HEK293 (cell line): Measurements from ENCODE around the gene KIF22.

Experiments
- TCF7L2 ChIP-seq: IDR thresholded peaks from 2 replicates; pipeline ENCODE4 v1.6.1; 2011; ENCODE audit warnings: low read depth, mild to moderate bottlenecking, inconsistent platforms, low read length, moderate library complexity, borderline replicate concordance
- ZNF138 ChIP-seq: fragments of 450-650 bp; formaldehyde crosslinking; IDR thresholded peaks from 2 replicates; pipeline ENCODE4 v1.5.1; 2016; ENCODE audit warnings: missing biosample characterization, missing genetic modification characterization, borderline replicate concordance
- ZSCAN30 ChIP-seq: fragments of 450-650 bp; IDR thresholded peaks from 2 replicates; pipeline ENCODE4 v1.5.1; 2018; ENCODE audit warnings: missing biosample characterization, mild to moderate bottlenecking, missing genetic modification characterization, moderate library complexity
- TF ChIP-seq, protein P1 (sequence below): fragments of 450-650 bp; formaldehyde crosslinking; IDR thresholded peaks from 2 replicates; pipeline ENCODE4 v1.5.1; 2016; ENCODE audit warnings: missing biosample characterization, missing genetic modification characterization
- TF ChIP-seq, protein P2 (sequence below): fragments of 450-650 bp; formaldehyde crosslinking; IDR thresholded peaks from 2 replicates; pipeline ENCODE4 v1.5.1; 2016; ENCODE audit warnings: missing biosample characterization, missing genetic modification characterization
- TF ChIP-seq, protein P3 (sequence below): fragments of 450-650 bp; formaldehyde crosslinking; IDR thresholded peaks from 2 replicates; pipeline ENCODE4 v1.5.1; 2016; ENCODE audit warnings: missing biosample characterization, missing genetic modification characterization
- TF ChIP-seq, protein P4 (sequence below): fragments of 450-650 bp; formaldehyde crosslinking; IDR thresholded peaks from 2 replicates; pipeline ENCODE4 v1.5.1; 2016; ENCODE audit warnings: missing biosample characterization, missing genetic modification characterization

DNA sequence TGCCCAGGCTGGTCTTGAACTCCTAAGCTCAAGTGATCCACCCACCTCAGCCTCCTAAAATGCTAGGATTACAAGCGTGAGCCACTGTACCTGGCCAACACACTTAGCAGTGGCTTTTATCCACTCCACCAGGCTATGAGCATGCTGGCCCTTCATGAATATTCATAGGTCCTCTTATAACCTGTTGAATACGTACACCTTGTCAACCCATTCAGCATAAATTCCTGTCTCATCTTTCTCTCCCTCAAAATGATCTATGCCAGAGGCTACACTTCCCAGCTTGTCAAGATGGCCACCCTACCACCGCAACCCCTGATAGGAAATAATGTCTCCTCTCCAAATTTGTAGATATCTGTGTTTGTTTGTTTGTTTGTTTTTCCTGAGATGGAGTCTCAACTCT is 23.5 kb upstream of the KIF22 start:
- TF ChIP-seq, protein P1, sequence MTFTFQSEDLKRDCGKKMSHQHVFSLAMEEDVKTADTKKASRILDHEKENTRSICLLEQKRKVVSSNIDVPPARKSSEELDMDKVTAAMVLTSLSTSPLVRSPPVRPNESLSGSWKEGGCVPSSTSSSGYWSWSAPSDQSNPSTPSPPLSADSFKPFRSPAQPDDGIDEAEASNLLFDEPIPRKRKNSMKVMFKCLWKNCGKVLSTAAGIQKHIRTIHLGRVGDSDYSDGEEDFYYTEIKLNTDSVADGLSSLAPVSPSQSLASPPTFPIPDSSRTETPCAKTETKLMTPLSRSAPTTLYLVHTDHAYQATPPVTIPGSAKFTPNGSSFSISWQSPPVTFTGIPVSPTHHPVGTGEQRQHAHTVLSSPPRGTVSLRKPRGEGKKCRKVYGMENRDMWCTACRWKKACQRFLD (tag by site-specific recombination), result no peak
- TF ChIP-seq, protein P2, sequence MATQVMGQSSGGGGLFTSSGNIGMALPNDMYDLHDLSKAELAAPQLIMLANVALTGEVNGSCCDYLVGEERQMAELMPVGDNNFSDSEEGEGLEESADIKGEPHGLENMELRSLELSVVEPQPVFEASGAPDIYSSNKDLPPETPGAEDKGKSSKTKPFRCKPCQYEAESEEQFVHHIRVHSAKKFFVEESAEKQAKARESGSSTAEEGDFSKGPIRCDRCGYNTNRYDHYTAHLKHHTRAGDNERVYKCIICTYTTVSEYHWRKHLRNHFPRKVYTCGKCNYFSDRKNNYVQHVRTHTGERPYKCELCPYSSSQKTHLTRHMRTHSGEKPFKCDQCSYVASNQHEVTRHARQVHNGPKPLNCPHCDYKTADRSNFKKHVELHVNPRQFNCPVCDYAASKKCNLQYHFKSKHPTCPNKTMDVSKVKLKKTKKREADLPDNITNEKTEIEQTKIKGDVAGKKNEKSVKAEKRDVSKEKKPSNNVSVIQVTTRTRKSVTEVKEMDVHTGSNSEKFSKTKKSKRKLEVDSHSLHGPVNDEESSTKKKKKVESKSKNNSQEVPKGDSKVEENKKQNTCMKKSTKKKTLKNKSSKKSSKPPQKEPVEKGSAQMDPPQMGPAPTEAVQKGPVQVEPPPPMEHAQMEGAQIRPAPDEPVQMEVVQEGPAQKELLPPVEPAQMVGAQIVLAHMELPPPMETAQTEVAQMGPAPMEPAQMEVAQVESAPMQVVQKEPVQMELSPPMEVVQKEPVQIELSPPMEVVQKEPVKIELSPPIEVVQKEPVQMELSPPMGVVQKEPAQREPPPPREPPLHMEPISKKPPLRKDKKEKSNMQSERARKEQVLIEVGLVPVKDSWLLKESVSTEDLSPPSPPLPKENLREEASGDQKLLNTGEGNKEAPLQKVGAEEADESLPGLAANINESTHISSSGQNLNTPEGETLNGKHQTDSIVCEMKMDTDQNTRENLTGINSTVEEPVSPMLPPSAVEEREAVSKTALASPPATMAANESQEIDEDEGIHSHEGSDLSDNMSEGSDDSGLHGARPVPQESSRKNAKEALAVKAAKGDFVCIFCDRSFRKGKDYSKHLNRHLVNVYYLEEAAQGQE, result no peak
- TF ChIP-seq, protein P3, sequence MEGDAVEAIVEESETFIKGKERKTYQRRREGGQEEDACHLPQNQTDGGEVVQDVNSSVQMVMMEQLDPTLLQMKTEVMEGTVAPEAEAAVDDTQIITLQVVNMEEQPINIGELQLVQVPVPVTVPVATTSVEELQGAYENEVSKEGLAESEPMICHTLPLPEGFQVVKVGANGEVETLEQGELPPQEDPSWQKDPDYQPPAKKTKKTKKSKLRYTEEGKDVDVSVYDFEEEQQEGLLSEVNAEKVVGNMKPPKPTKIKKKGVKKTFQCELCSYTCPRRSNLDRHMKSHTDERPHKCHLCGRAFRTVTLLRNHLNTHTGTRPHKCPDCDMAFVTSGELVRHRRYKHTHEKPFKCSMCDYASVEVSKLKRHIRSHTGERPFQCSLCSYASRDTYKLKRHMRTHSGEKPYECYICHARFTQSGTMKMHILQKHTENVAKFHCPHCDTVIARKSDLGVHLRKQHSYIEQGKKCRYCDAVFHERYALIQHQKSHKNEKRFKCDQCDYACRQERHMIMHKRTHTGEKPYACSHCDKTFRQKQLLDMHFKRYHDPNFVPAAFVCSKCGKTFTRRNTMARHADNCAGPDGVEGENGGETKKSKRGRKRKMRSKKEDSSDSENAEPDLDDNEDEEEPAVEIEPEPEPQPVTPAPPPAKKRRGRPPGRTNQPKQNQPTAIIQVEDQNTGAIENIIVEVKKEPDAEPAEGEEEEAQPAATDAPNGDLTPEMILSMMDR (tag by site-specific recombination), result no peak
- TF ChIP-seq ZSCAN30, result no peak
- no peak for TF ChIP-seq TCF7L2
- TF ChIP-seq, protein P4, sequence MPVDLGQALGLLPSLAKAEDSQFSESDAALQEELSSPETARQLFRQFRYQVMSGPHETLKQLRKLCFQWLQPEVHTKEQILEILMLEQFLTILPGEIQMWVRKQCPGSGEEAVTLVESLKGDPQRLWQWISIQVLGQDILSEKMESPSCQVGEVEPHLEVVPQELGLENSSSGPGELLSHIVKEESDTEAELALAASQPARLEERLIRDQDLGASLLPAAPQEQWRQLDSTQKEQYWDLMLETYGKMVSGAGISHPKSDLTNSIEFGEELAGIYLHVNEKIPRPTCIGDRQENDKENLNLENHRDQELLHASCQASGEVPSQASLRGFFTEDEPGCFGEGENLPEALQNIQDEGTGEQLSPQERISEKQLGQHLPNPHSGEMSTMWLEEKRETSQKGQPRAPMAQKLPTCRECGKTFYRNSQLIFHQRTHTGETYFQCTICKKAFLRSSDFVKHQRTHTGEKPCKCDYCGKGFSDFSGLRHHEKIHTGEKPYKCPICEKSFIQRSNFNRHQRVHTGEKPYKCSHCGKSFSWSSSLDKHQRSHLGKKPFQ (tag by site-specific recombination), result no peak
- TF ChIP-seq ZNF138 (tag by site-specific recombination), result no peak
